Activated CD8-positive, alpha-beta memory T cell treated with anti-CD3 and anti-CD28 coated beads for 4 hours (primary cell): Measurements from ENCODE around the gene FAM117A.
"Not testable (repeated sequence)": the region's sequence is repeated elsewhere in the genome, so short reads cannot be mapped to it uniquely, and the experiment has no call there.

Experiments used
- DNase-seq, 2 donors: peaks; one replicate each; pipeline ENCODE4 v3.0.0-alpha.2; 2020; ENCODE audit warnings: low read depth in 2 of 2

Gene FAM117A

DNA sequence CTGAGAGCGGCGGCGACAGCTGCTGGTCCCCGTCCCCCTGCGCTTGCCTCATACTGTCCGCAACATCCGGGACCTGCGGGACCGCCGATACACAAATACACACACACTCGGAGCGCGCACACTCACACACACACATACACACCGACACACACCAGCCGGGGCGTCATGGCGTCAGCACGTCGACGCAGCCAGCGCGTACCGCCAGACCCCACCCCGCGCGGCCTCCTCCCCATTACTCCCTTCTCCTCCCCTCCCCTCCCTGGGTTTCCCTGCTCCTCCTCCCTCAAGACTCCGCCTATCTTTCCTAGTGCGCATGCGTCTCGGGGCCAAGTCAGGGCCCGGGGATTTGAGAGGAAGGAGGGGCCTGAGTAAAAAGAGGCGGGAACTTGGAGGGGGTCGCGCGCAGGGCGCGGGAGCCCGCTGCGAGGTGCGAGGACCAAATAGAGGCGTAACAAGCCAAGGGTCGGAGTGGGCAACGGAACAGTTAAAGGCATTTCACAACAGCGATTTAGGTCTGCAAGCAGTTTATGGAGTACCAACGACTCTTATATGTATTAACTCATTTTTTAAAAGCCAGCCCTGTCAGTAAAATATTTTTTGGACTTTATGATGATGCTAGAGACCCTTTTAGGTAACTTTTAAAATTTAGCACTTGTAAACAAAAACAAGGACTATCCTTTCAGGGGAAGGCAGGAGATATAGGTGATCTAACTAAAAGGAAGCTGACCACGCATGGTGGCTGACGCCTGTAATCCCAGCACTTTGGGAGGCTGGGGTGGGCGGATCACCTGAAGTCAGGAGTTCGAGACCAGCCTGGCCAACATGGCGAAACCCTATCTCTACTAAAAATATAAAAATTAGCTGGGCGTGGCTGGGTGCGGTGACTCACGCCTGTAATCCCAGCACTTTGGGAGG is 85.7 kb downstream of the FAM117A start, which contains the start of gene SPOP:
SPOP (minus strand) TSS at position 165 of the 915 bp plus-strand sequence. CDS start 55,287 bp downstream, outside the sequence.
- DNase-seq, result peak; percentile 98 to 99

DNA sequence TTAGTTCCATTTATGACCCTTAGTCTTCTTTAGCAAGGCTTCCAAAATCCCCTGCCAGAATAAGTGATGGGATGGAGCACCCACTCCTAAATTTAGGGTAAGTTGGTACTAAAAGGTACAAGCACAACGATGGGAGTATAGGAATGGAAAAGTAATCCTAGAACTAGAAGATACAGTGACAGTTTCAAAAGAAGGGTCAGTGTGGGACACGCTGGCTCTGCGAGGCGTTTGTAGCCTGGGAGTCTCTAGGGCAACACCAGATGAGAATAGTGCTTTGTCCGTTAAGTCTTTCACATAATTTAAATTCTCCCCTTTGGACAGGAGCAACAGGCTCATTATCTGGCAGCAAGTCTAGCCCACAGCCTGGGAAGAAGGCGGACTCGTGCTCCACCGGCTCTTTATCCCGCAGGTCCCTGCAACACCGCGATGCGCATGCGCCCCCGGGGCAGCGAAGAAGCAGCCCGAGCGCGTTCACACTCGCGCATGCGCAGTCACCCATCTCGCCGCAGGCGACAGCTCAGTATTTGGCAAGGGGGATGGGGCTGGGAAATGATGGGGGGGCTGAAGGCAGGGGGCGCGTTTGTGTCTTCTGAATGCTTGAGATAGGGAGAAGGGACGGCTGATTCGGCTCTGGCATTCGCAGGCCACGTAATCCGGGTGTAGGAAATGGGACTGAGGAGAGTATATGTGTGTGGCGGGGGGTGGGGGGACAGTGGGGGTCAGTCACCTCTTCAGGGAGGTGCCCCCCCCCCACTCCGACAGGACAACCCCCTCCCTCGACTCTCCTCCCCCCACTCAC is 86.6 kb downstream of the FAM117A start:
- DNase-seq, result peak; percentile 93 to 94

GRCh38 chr17:49676276-49676868 is 87.6 kb downstream of the FAM117A start:
- no peak for DNase-seq

- no peak for DNase-seq
Measured at GRCh38 chr17:49674507-49674906, 89.4 kb downstream of the FAM117A start.

DNA sequence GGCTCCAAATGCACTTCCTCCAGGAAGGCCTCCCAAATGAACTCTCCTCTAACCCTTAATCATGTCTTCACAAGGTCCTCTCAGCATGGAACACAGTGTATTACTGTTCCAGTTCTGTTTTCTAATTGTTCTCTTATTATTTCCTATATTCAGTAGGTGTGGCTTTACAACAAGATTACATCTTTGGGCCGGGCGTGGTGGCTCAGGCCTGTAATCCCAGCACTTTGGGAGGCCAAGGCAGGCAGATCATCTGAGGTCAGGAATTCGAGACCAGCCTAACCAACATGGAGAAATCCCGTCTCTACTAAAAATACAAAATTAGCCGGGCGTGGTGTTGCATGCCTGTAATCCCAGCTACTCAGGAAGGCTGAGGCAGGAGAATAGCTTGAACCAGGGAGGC is 90.3 kb downstream of the FAM117A start:
- DNase-seq, result not testable (repeated sequence)

- no peak for DNase-seq
Measured at GRCh38 chr17:49670641-49671040, 93.3 kb downstream of the FAM117A start.

DNA sequence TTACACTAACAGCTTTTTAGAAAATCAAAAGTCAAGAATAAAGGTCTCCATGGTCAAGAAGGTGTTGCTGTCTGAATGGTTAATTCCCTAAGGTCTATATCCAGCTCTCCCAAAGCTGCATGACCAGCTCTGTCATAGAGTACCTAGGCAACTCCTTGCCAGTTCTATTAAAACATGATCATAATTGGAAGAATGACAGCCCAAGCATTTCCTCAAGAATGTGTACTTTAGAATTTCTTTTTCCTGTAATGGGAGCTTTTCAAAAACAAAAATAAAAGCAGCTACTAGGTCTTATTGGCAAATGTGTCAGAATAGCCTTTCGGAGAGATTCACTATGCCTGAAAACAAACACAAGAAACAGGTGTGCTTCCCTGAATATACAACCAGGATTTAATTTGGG is 93.9 kb downstream of the FAM117A start:
- no peak for DNase-seq

DNA sequence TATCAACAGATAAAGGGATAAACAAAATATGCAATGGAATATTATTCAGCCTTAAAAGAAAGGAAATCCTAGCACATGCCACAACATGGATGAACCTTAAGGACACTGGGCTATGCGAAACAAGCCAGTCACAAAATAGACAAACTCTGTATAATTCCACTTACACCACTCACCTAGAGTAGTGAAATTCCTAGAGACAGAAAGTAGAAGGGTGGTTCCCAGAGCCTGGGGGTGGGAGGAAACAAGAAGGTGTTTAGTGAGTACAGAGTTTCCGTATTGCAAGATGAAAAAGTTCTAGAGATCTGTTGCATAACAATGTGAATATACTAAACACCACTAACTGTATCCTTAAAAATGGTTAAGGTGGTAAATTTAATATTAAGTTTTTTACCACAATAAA is 96.1 kb downstream of the FAM117A start:
- no peak for DNase-seq

DNA sequence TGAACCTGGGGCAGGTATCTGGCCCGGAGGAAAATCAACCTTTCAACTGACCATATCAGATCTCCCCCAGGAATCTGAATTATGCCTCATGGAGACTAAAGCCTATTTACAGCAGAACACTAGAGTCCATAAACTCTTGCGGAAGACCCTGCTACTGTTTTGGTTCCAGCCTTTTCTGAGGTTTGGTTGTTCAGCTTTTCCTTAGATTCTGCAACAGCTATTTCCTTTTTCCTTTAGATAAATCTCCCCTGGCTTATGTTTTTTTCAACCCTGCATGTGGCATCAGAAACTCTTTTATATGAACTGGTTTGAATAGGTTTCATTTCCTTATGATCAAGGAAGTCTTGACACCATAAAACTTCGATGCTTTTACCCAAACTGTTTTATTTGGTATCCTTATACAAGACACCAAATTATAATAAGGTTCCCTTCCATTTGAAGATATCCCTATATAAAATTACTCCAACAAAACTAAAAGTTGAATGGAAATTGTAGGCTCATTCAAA is 99.2 kb downstream of the FAM117A start:
- DNase-seq, result no peak
